ENCODE results near the gene HBB.

HBB gene

DNA sequence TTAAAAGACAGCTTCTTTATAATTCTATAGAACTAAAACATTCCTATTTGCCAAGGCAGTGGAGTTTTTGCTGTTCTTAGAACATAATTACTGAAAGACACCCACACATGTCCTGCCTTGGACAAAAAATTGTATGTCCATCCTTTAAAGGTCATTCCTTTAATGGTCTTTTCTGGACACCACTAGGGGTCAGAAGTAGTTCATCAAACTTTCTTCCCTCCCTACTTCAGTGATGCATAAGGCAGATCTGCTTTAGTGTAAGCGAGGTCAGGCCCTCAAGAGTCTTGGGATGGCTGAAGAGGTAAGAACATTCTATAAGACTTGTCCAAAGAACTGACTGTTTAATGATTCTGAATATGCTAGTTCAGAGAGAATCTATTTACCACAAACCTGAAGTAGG is 22.1 kb downstream of the HBB start:
- DNase-seq (ENCODE audit: insufficient read length, low spot score) (no peak), FAIRE-seq (peak; percentile 58)
- no peak for TF ChIP-seq POLR2A (IDR thresholded peaks at IDR 0.05; ENCODE audit: low read depth, low read length)
- TF ChIP-seq POLR2AphosphoS5 (IDR thresholded peaks at IDR 0.05; ENCODE audit: low read depth, low read length) = no peak
- TF ChIP-seq SPI1 (IDR thresholded peaks at IDR 0.05; ENCODE audit: low read depth, low read length) = no peak
- no peak for TF ChIP-seq POU2F2 (IDR thresholded peaks at IDR 0.05; ENCODE audit: low read depth, low read length)
- no peak for TF ChIP-seq TAF1 (IDR thresholded peaks at IDR 0.05; ENCODE audit: low read depth, low read length)
- no peak for TF ChIP-seq PAX5 (IDR thresholded peaks at IDR 0.05; ENCODE audit: insufficient read depth, low read length, severe bottlenecking)

GRCh38 chr11:5203366-5203765 is 23.5 kb downstream of the HBB start:
- DNase-seq (ENCODE audit: insufficient read length, low spot score) (no peak), FAIRE-seq (no peak)
- TF ChIP-seq TAF1 (IDR thresholded peaks at IDR 0.05; ENCODE audit: low read depth, low read length) (no peak), POLR2A (IDR thresholded peaks at IDR 0.05; ENCODE audit: low read depth, low read length) (no peak)

GRCh38 chr11:5200582-5200981 is 26.3 kb downstream of the HBB start, which contains the start of gene OR51V1:
Gene OR51V1 (minus strand): TSS chr11:5200682. CDS start chr11:5200682, 0 bp downstream.
- FAIRE-seq (no peak), DNase-seq (ENCODE audit: insufficient read length, low spot score) (no peak)
- TF ChIP-seq TAF1 (IDR thresholded peaks at IDR 0.05; ENCODE audit: low read depth, low read length) = no peak
- TF ChIP-seq SPI1 (IDR thresholded peaks at IDR 0.05; ENCODE audit: low read depth, low read length) = no peak
- no peak for TF ChIP-seq POU2F2 (IDR thresholded peaks at IDR 0.05; ENCODE audit: low read depth, low read length)
- no peak for TF ChIP-seq PAX5 (IDR thresholded peaks at IDR 0.05; ENCODE audit: insufficient read depth, low read length, severe bottlenecking)
- TF ChIP-seq POLR2AphosphoS5 (IDR thresholded peaks at IDR 0.05; ENCODE audit: low read depth, low read length) = no peak
- no peak for TF ChIP-seq POLR2A (IDR thresholded peaks at IDR 0.05; ENCODE audit: low read depth, low read length)

- FAIRE-seq = no peak
- no peak for DNase-seq (ENCODE audit: insufficient read length, low spot score)
Observed at GRCh38 chr11:5198285-5198684, 28.6 kb downstream of the HBB start.

DNA sequence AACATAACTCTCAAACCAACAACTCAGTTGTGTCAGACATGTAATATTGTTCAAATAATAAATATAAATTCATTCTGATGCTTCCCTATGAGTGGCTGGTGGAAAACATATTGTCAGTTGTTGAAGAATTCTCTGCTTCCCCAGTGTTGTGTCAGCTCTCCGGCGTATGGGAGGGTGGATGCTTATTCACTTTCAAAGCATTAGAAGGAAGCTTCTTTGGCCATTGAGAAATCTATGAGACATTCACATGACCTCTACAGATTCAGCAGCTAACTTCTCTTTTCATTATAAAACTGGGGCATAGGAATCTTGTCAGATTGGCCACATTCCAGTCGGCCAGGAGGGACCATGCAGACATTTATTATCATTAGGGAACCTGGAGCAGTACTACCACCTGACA is 29.3 kb downstream of the HBB start:
- DNase-seq (ENCODE audit: insufficient read length, low spot score) (no peak), FAIRE-seq (no peak)
- TF ChIP-seq POLR2AphosphoS5 (IDR thresholded peaks at IDR 0.05; ENCODE audit: low read depth, low read length) (no peak), SPI1 (IDR thresholded peaks at IDR 0.05; ENCODE audit: low read depth, low read length) (no peak), PAX5 (IDR thresholded peaks at IDR 0.05; ENCODE audit: insufficient read depth, low read length, severe bottlenecking) (no peak), POLR2A (IDR thresholded peaks at IDR 0.05; ENCODE audit: low read depth, low read length) (no peak), POU2F2 (IDR thresholded peaks at IDR 0.05; ENCODE audit: low read depth, low read length) (no peak), TAF1 (IDR thresholded peaks at IDR 0.05; ENCODE audit: low read depth, low read length) (no peak)

More at GRCh38 chr11:5198285-5198684, 28.6 kb downstream of the HBB start:
- no peak for TF ChIP-seq PAX5 (IDR thresholded peaks at IDR 0.05; ENCODE audit: insufficient read depth, low read length, severe bottlenecking)
- TF ChIP-seq TAF1 (IDR thresholded peaks at IDR 0.05; ENCODE audit: low read depth, low read length) = no peak
- no peak for TF ChIP-seq POLR2A (IDR thresholded peaks at IDR 0.05; ENCODE audit: low read depth, low read length)
- no peak for TF ChIP-seq POU2F2 (IDR thresholded peaks at IDR 0.05; ENCODE audit: low read depth, low read length)
- TF ChIP-seq POLR2AphosphoS5 (IDR thresholded peaks at IDR 0.05; ENCODE audit: low read depth, low read length) = no peak
- TF ChIP-seq SPI1 (IDR thresholded peaks at IDR 0.05; ENCODE audit: low read depth, low read length) = no peak

- FAIRE-seq = no peak
- TF ChIP-seq SPI1 (IDR thresholded peaks at IDR 0.05; ENCODE audit: low read depth, low read length) = no peak
- TF ChIP-seq TAF1 (IDR thresholded peaks at IDR 0.05; ENCODE audit: low read depth, low read length) = no peak
- no peak for TF ChIP-seq POU2F2 (IDR thresholded peaks at IDR 0.05; ENCODE audit: low read depth, low read length)
- TF ChIP-seq POLR2A (IDR thresholded peaks at IDR 0.05; ENCODE audit: low read depth, low read length) = no peak
- no peak for TF ChIP-seq PAX5 (IDR thresholded peaks at IDR 0.05; ENCODE audit: insufficient read depth, low read length, severe bottlenecking)
- no peak for TF ChIP-seq POLR2AphosphoS5 (IDR thresholded peaks at IDR 0.05; ENCODE audit: low read depth, low read length)
- DNase-seq (ENCODE audit: insufficient read length, low spot score) = no peak
Observed at GRCh38 chr11:5196731-5197130, 30.1 kb downstream of the HBB start.

GRCh38 chr11:5196067-5196466 is 30.8 kb downstream of the HBB start:
- FAIRE-seq (no peak), DNase-seq (ENCODE audit: insufficient read length, low spot score) (no peak)
- TF ChIP-seq SPI1 (IDR thresholded peaks at IDR 0.05; ENCODE audit: low read depth, low read length) (no peak), TAF1 (IDR thresholded peaks at IDR 0.05; ENCODE audit: low read depth, low read length) (no peak), POLR2AphosphoS5 (IDR thresholded peaks at IDR 0.05; ENCODE audit: low read depth, low read length) (no peak), PAX5 (IDR thresholded peaks at IDR 0.05; ENCODE audit: insufficient read depth, low read length, severe bottlenecking) (no peak), POLR2A (IDR thresholded peaks at IDR 0.05; ENCODE audit: low read depth, low read length) (no peak), POU2F2 (IDR thresholded peaks at IDR 0.05; ENCODE audit: low read depth, low read length) (no peak)

GRCh38 chr11:5192738-5193137 is 34.1 kb downstream of the HBB start:
- TF ChIP-seq POLR2A (IDR thresholded peaks at IDR 0.05; ENCODE audit: low read depth, low read length) = no peak
- TF ChIP-seq PAX5 (IDR thresholded peaks at IDR 0.05; ENCODE audit: insufficient read depth, low read length, severe bottlenecking) = no peak
- no peak for TF ChIP-seq POU2F2 (IDR thresholded peaks at IDR 0.05; ENCODE audit: low read depth, low read length)
- no peak for TF ChIP-seq TAF1 (IDR thresholded peaks at IDR 0.05; ENCODE audit: low read depth, low read length)
- no peak for TF ChIP-seq SPI1 (IDR thresholded peaks at IDR 0.05; ENCODE audit: low read depth, low read length)
- no peak for TF ChIP-seq POLR2AphosphoS5 (IDR thresholded peaks at IDR 0.05; ENCODE audit: low read depth, low read length)
- DNase-seq (ENCODE audit: insufficient read length, low spot score) = no peak
- FAIRE-seq = no peak

DNA sequence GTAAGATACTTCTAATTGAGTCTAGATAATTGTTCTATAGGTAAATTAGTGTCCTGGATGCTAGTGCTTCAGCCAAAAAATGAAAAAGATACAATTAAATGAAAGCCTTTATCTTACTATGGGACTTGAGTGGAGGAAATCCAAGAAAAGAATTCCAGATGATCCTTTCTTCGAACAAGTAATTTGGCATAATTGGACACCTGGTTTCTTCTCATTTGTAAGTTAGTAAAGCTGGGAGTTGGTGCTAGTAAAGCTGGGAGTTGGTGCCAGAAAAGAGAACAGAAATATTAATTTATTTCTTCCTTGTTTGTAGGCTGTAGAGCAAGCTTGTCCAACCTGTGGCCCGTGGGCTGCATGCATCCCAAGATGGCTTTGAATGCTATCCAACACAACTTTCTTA is 38.7 kb downstream of the HBB start:
- DNase-seq (ENCODE audit: insufficient read length, low spot score) = no peak
- FAIRE-seq = no peak
- TF ChIP-seq PAX5 (IDR thresholded peaks at IDR 0.05; ENCODE audit: insufficient read depth, low read length, severe bottlenecking) = no peak
- no peak for TF ChIP-seq TAF1 (IDR thresholded peaks at IDR 0.05; ENCODE audit: low read depth, low read length)

GRCh38 chr11:5178046-5178837 is 48.6 kb downstream of the HBB start:
- TF ChIP-seq POLR2A (IDR thresholded peaks at IDR 0.05; ENCODE audit: low read depth, low read length) (no peak), PAX5 (IDR thresholded peaks at IDR 0.05; ENCODE audit: insufficient read depth, low read length, severe bottlenecking) (no peak), SPI1 (IDR thresholded peaks at IDR 0.05; ENCODE audit: low read depth, low read length) (no peak), POLR2AphosphoS5 (IDR thresholded peaks at IDR 0.05; ENCODE audit: low read depth, low read length) (no peak), POU2F2 (IDR thresholded peaks at IDR 0.05; ENCODE audit: low read depth, low read length) (no peak), TAF1 (IDR thresholded peaks at IDR 0.05; ENCODE audit: low read depth, low read length) (no peak)
- DNase-seq (ENCODE audit: insufficient read length, low spot score) (no peak), FAIRE-seq (no peak)
